GM12892 (cell line): ENCODE results near the gene CST7.
"Not testable (repeated sequence)": the region's sequence is repeated elsewhere in the genome, so short reads cannot be mapped to it uniquely, and the experiment has no call there.

Source experiments
- POLR2A ChIP-seq: IDR thresholded peaks from 2 replicates; pipeline ENCODE4 v1.6.1; 2011; ENCODE audit warnings: low read depth, low read length, control low read depth
- POLR2AphosphoS5 ChIP-seq: IDR thresholded peaks from 2 replicates; pipeline ENCODE4 v1.6.1; 2011; ENCODE audit warnings: low read depth, low read length, control low read depth
- TAF1 ChIP-seq: IDR thresholded peaks from 2 replicates; pipeline ENCODE4 v1.6.1; 2011; ENCODE audit warnings: low read depth, mild to moderate bottlenecking, control low read depth, low read length, borderline replicate concordance

DNA sequence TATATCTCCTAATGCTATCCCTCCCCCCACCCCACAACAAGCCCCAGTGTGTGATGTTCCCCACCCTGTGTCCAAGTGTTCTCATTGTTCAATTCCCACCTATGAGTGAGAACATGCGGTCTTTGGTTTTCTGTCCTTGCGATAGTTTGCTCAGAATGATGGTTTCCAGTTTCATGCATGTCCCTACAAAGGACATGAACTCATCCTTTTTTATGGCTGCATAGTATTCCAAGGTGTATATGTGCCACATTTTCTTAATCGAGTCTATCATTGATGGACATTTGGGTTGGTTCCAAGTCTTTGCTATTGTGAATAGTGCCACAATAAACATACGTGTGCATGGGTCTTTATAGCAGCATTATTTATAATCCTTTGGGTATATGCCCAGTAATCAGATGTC is 52.3 kb downstream of the CST7 start:
- not testable (repeated sequence) for TF ChIP-seq POLR2A, POLR2AphosphoS5, TAF1
